CD4-positive, alpha-beta T cell (primary cell): ENCODE data around the gene MBTPS1. TPM values are rescaled to one million over a fixed set of nuclear protein-coding genes. Genes with fewer than 3 reads are reported as not detected.

Source experiments
- ATAC-seq: fragments of 200-7000 bp; cut with Tn5 transposase; one replicate; pipeline ENCODE4 v1.10.0; 2022; ENCODE audit warnings: mild to moderate bottlenecking; ENCODE audit not compliant: poor library complexity
- CTCF ChIA-PET: fragments of 350-600 bp; sonication (Branson Sonifier 250); formaldehyde crosslinking; loops from one replicate; lab custom pipeline; 2021; ENCODE audit warnings: antibody characterized with exemption, inconsistent platforms; lab: Charles Lee
- POLR2A ChIA-PET: fragments of 350-600 bp; sonication (Branson Sonifier 250); formaldehyde crosslinking; loops from one replicate; lab custom pipeline; 2021; ENCODE audit warnings: antibody characterized with exemption, inconsistent platforms; lab: Charles Lee
- DNase-seq, 14 experiments: peaks; one replicate each; pipeline ENCODE4 v3.0.0-alpha.2; 2013 to 2020; ENCODE audit warnings: mixed read lengths in 2 of 14
- H3K27ac ChIP-seq, 2 donors: one replicate each; pipeline versions ENCODE4 v1.5.1 to v1.7.0; 2013; ENCODE audit warnings: low read length in 2 of 2, low read depth in 1 of 2, mild to moderate bottlenecking in 1 of 2
- H3K27me3 ChIP-seq, 2 experiments: 1 replicate in 1 of 2; 2 replicates in 1 of 2; pipeline versions ENCODE4 v1.6.1 to v1.7.0; 2013; ENCODE audit warnings: low read length in 2 of 2, control low read depth in 1 of 2, mild to moderate bottlenecking in 1 of 2, moderate library complexity in 1 of 2; ENCODE audit not compliant: insufficient read depth in 2 of 2, control insufficient read depth in 1 of 2
- H3K36me3 ChIP-seq: one replicate; pipeline ENCODE4 v1.6.1; 2013; ENCODE audit warnings: low read length, control low read depth; ENCODE audit not compliant: insufficient read depth
- H3K4me1 ChIP-seq: one replicate; pipeline ENCODE4 v1.6.1; 2013; ENCODE audit warnings: low read length, control low read depth; ENCODE audit not compliant: insufficient read depth
- H3K4me3 ChIP-seq: one replicate; pipeline ENCODE4 v1.5.1; 2013; ENCODE audit warnings: mild to moderate bottlenecking, low read length, moderate library complexity
- H3K9me3 ChIP-seq, 2 experiments: 1 replicate in 1 of 2; 2 replicates in 1 of 2; pipeline versions ENCODE4 v1.6.1 to v1.7.0; 2013; ENCODE audit warnings: low read length in 2 of 2, mild to moderate bottlenecking in 2 of 2, control low read depth in 1 of 2, moderate library complexity in 1 of 2; ENCODE audit not compliant: control insufficient read depth in 1 of 2, insufficient read depth in 1 of 2
- H3K27ac Mint-ChIP-seq: one replicate; pipeline ENCODE4 v1.8.0; 2020; ENCODE audit warnings: mixed read lengths
- H3K27me3 Mint-ChIP-seq: one replicate; pipeline ENCODE4 v1.8.0; 2021; ENCODE audit warnings: mixed read lengths
- H3K36me3 Mint-ChIP-seq: one replicate; pipeline ENCODE4 v1.8.0; 2021; ENCODE audit warnings: low read depth, mixed read lengths
- H3K4me1 Mint-ChIP-seq: one replicate; pipeline ENCODE4 v1.8.0; 2021; ENCODE audit warnings: low read depth, mixed read lengths
- H3K4me3 Mint-ChIP-seq: one replicate; pipeline ENCODE4 v1.8.0; 2020; ENCODE audit warnings: mild to moderate bottlenecking, mixed read lengths
- H3K9me3 Mint-ChIP-seq: one replicate; pipeline ENCODE4 v1.8.0; 2020; ENCODE audit warnings: mixed read lengths
- CTCF ChIP-seq: fragments of 200-600 bp; IDR thresholded peaks from one replicate; pipeline ENCODE4 v1.8.0; 2022; ENCODE audit warnings: antibody characterized with exemption, mild to moderate bottlenecking
- intact Hi-C, 2 experiments: fragments of 100-400 bp; cut with DNase I in 1 of 2; cut with micrococcal nuclease in 1 of 2; formaldehyde crosslinking; loops; one replicate each; pipeline versions ENCODE4 v1.15.1 to v1.9.0; 2023 to 2025; cut with DNase I, micrococcal nuclease
- total RNA-seq, 174 experiments: library from RNA in 2 of 174; stranded (reverse) in 2 of 174; gene quantifications; one replicate each; pipeline ENCODE4 v1.2.3 and lab custom pipeline; 2021 to 2026

Gene MBTPS1
- total RNA-seq, 2 experiments from 2014 or later, result 121 to 122 TPM

DNA sequence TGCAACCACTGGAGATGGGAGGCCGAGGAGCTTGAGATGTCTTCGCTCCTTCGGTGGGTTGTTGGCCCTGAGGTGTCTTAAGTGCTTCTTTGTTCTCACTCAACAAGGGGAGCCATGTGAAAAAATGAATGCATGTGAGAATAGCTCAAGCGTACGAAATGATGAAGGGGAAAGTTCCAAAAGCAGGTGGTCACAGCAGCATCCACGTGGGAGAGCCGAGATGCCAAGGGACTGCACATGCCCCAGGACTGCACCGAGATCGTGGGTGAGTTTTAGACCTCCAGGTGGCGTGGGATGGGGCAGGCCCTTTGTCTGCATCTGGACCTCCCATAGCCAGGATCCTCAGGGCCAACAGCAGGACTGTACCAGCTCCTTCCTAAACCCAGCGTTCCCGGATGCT is 82.2 kb downstream of the MBTPS1 start:
- Histone ChIP-seq H3K36me3 (no peaks in the 10 kb centered on the region), H3K27ac (no peak overlapping the region), H3K4me1 (peaks cover 2% of the 10 kb centered on the region), H3K27me3 (no peaks in the 10 kb centered on the region), H3K9me3 (peaks cover 0 to 27% of the 10 kb centered on the region in 2 experiments), H3K4me3 (no peak overlapping the region)
- TF ChIP-seq CTCF, result no peak
- no peaks in the 10 kb centered on the region for H3K36me3 Mint-ChIP-seq
- CTCF ChIA-PET, result no interaction called here
- DNase-seq (no peak), ATAC-seq (no peak)
- peaks cover 11% of the 10 kb centered on the region for H3K27me3 Mint-ChIP-seq
- intact Hi-C loops, result no loop called here
- no peaks in the 10 kb centered on the region for H3K9me3 Mint-ChIP-seq
- POLR2A ChIA-PET, result no interaction called here
- no peak overlapping the region for H3K4me3 Mint-ChIP-seq
- H3K4me1 Mint-ChIP-seq, result peaks cover 3% of the 10 kb centered on the region
- H3K27ac Mint-ChIP-seq, result no peak overlapping the region

GRCh38 chr16:84033251-84034195 is 83.2 kb downstream of the MBTPS1 start:
- H3K36me3 ChIP-seq, result no peaks in the 10 kb centered on the region
- H3K9me3 ChIP-seq, result peaks cover 0 to 27% of the 10 kb centered on the region in 2 experiments
- H3K27ac Mint-ChIP-seq, result no peak overlapping the region
- H3K36me3 Mint-ChIP-seq, result no peaks in the 10 kb centered on the region
- no peaks in the 10 kb centered on the region for H3K9me3 Mint-ChIP-seq
- no peak for TF ChIP-seq CTCF
- H3K27ac ChIP-seq, result no peak overlapping the region
- no peak for DNase-seq
- intact Hi-C loops, result no loop called here
- H3K4me3 Mint-ChIP-seq, result no peak overlapping the region
- H3K27me3 Mint-ChIP-seq, result peaks cover 17% of the 10 kb centered on the region
- H3K27me3 ChIP-seq, result peaks cover 0 to 5% of the 10 kb centered on the region in 2 experiments
- ChIA-PET CTCF (no interaction called here), POLR2A (no interaction called here)
- H3K4me3 ChIP-seq, result no peak overlapping the region
- peaks cover 12% of the 10 kb centered on the region for H3K4me1 ChIP-seq
- ATAC-seq, result no peak
- peaks cover 7% of the 10 kb centered on the region for H3K4me1 Mint-ChIP-seq

GRCh38 chr16:84032458-84033178 is 84.1 kb downstream of the MBTPS1 start:
- Mint-ChIP-seq H3K4me3 (no peak overlapping the region), H3K27me3 (peaks cover 24% of the 10 kb centered on the region), H3K9me3 (no peaks in the 10 kb centered on the region), H3K36me3 (no peaks in the 10 kb centered on the region), H3K4me1 (peaks cover 7% of the 10 kb centered on the region), H3K27ac (no peak overlapping the region)
- intact Hi-C loops, result no loop called here
- H3K27me3 ChIP-seq, result peaks cover 0 to 8% of the 10 kb centered on the region in 2 experiments
- peaks cover 0 to 27% of the 10 kb centered on the region in 2 experiments for H3K9me3 ChIP-seq
- peaks cover 12% of the 10 kb centered on the region for H3K4me1 ChIP-seq
- ChIA-PET POLR2A (no interaction called here), CTCF (no interaction called here)
- no peak overlapping the region for H3K27ac ChIP-seq
- DNase-seq (no peak), ATAC-seq (no peak)
- H3K4me3 ChIP-seq, result no peak overlapping the region
- TF ChIP-seq CTCF, result no peak
- no peaks in the 10 kb centered on the region for H3K36me3 ChIP-seq
